Measurements from ENCODE around the gene GATB. TPM values are rescaled to one million over a fixed set of nuclear protein-coding genes. Genes with fewer than 3 reads are reported as not detected.

GATB gene
- total RNA-seq, 1 experiment from 2014 or later = 21.2 TPM

- Histone ChIP-seq H4K20me1 (ENCODE audit: control insufficient read depth, insufficient read depth, insufficient read length) (no peaks in the 10 kb centered on the region), H2BK5ac (ENCODE audit: insufficient read length, low read length) (no peak overlapping the region), H3K14ac (ENCODE audit: insufficient read depth, low read length) (no peak overlapping the region), H3K27ac (ENCODE audit: insufficient read length, low read depth, low read length) (no peak overlapping the region), H3K4me2 (ENCODE audit: insufficient read depth, insufficient read length, low read length) (no peak overlapping the region), H3K79me2 (ENCODE audit: insufficient read depth, low read length) (no peaks in the 10 kb centered on the region), H2BK12ac (ENCODE audit: insufficient read length, low read depth, low read length) (no peak overlapping the region), H4K91ac (ENCODE audit: insufficient read length, low read depth, low read length) (no peak overlapping the region), H3K23ac (ENCODE audit: insufficient read length, low read depth, low read length) (no peak overlapping the region), H2BK120ac (ENCODE audit: low read depth, low read length, poor library complexity, severe bottlenecking) (no peak overlapping the region), H3K9me3 (ENCODE audit: control insufficient read depth, low read depth, low read length) (no peaks in the 10 kb centered on the region), H3K56ac (ENCODE audit: insufficient read length, low read depth, low read length) (no peak overlapping the region), H3K27me3 (ENCODE audit: insufficient read depth, low read length) (no peaks in the 10 kb centered on the region), H3K79me1 (ENCODE audit: insufficient read depth, low read depth, low read length, poor library complexity, severe bottlenecking) (no peaks in the 10 kb centered on the region), H3K4ac (ENCODE audit: low read depth, low read length) (no peak overlapping the region), H3K9ac (ENCODE audit: extremely low read depth, insufficient read length, low read length) (no peak overlapping the region), H4K5ac (ENCODE audit: insufficient read length, low read depth, low read length) (no peak overlapping the region), H3K4me1 (ENCODE audit: insufficient read depth, low read length) (no peaks in the 10 kb centered on the region), H4K8ac (replicated peaks; ENCODE audit: insufficient read length, low read depth, low read length) (no peak overlapping the region), H2BK15ac (ENCODE audit: low read depth, low read length) (no peak overlapping the region), H2BK20ac (ENCODE audit: low read depth, low read length, poor library complexity, severe bottlenecking) (no peak overlapping the region), H3K23me2 (ENCODE audit: insufficient read length, low read depth, low read length, poor library complexity, severe bottlenecking) (no peaks in the 10 kb centered on the region), H2AK5ac (ENCODE audit: insufficient read length, low read length) (no peak overlapping the region), H2AFZ (ENCODE audit: low read length) (no peak overlapping the region), H3T11ph (ENCODE audit: low read length) (no peak overlapping the region), H3K18ac (ENCODE audit: insufficient read length, low read depth, low read length) (no peak overlapping the region)
- H3K27ac Mint-ChIP-seq = no peak overlapping the region
- no peak overlapping the region for H3K4me3 Mint-ChIP-seq
- TF ChIP-seq, protein P1, sequence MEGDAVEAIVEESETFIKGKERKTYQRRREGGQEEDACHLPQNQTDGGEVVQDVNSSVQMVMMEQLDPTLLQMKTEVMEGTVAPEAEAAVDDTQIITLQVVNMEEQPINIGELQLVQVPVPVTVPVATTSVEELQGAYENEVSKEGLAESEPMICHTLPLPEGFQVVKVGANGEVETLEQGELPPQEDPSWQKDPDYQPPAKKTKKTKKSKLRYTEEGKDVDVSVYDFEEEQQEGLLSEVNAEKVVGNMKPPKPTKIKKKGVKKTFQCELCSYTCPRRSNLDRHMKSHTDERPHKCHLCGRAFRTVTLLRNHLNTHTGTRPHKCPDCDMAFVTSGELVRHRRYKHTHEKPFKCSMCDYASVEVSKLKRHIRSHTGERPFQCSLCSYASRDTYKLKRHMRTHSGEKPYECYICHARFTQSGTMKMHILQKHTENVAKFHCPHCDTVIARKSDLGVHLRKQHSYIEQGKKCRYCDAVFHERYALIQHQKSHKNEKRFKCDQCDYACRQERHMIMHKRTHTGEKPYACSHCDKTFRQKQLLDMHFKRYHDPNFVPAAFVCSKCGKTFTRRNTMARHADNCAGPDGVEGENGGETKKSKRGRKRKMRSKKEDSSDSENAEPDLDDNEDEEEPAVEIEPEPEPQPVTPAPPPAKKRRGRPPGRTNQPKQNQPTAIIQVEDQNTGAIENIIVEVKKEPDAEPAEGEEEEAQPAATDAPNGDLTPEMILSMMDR (conservative IDR thresholded peaks at IDR 0.05) = no peak
- H3K36me3 Mint-ChIP-seq (ENCODE audit: insufficient read depth in 1 of 3, low read depth in 3 of 3) = peaks cover 6 to 10% (median 6%) of the 10 kb centered on the region in 3 experiments; a peak in 6 of 7 replicates
- peaks cover 9 to 14% of the 10 kb centered on the region in 2 experiments for H3K4me1 Mint-ChIP-seq
- no peaks in the 10 kb centered on the region for H3K9me3 Mint-ChIP-seq
- WGBS (ENCODE audit: extremely low coverage, insufficient read length, low lambda C conversion rate) = no CpG with 5 or more reads among the region's 6 CpGs
- no peaks in the 10 kb centered on the region for H3K27me3 Mint-ChIP-seq (ENCODE audit: low read depth)
- DNase-seq = no peak
Observed at GRCh38 chr4:151709071-151709470, 51.7 kb downstream of the GATB start.

Data from H9 (cell line).